PC-9 (cell line): ENCODE results near the gene OCA2. TPM values are rescaled to one million over a fixed set of nuclear protein-coding genes. Genes with fewer than 3 reads are reported as not detected.

Source experiments
- BruUV-seq: library from RNA; stranded (reverse); fragments of 400-500 nt; replicated peaks from 2 replicates; lab custom pipeline; 2021; lab: Mats Ljungman, UMichigan
- CTCF ChIA-PET: fragments of 300-600 bp; sonication (Branson Sonifier 250); formaldehyde crosslinking; loops from one replicate; lab custom pipeline; 2022; ENCODE audit warnings: antibody characterized with exemption; lab: Charles Lee
- POLR2A ChIA-PET: fragments of 300-600 bp; sonication (Branson Sonifier 250); formaldehyde crosslinking; loops from one replicate; lab custom pipeline; 2022; ENCODE audit warnings: antibody characterized with exemption; ENCODE audit not compliant: unreplicated experiment; lab: Charles Lee
- DNase-seq, 2 experiments: peaks; one replicate each; pipeline versions ENCODE4 v3.0.0 to v3.0.0-alpha.2; 2015 to 2022; ENCODE audit warnings: mixed read lengths in 1 of 2
- H2AFZ ChIP-seq: fragments of 200-600 bp; sonication (generic); 2 replicates; pipeline ENCODE4 v1.8.1; 2017; ENCODE audit warnings: antibody characterized with exemption
- H3F3A ChIP-seq: fragments of 200-600 bp; sonication (generic); 2 replicates; pipeline ENCODE4 v1.8.1; 2017; ENCODE audit warnings: antibody characterized with exemption, mild to moderate bottlenecking, low read depth; ENCODE audit not compliant: insufficient read depth
- H3K27ac ChIP-seq: fragments of 200-600 bp; sonication (generic); 2 replicates; pipeline ENCODE4 v1.6.1; 2016; ENCODE audit warnings: mixed run types
- H3K27me3 ChIP-seq: fragments of 200-600 bp; sonication (generic); 2 replicates; pipeline ENCODE4 v1.6.1; 2016; ENCODE audit warnings: low read depth, mixed run types; ENCODE audit not compliant: insufficient read depth
- H3K36me3 ChIP-seq: fragments of 200-600 bp; sonication (generic); 2 replicates; pipeline ENCODE4 v1.6.1; 2016; ENCODE audit warnings: low read depth, mixed run types
- H3K4me1 ChIP-seq: fragments of 200-600 bp; sonication (generic); replicated peaks from 2 replicates; pipeline ENCODE4 v1.6.1; 2016; ENCODE audit warnings: mixed run types; ENCODE audit not compliant: insufficient read depth
- H3K4me2 ChIP-seq: fragments of 200-600 bp; sonication (generic); 2 replicates; pipeline ENCODE4 v1.6.1; 2017; ENCODE audit warnings: mixed run types
- H3K4me3 ChIP-seq: fragments of 200-600 bp; sonication (generic); 2 replicates; pipeline ENCODE4 v1.6.1; 2016; ENCODE audit warnings: mixed run types
- H3K79me2 ChIP-seq: fragments of 200-600 bp; sonication (generic); 2 replicates; pipeline ENCODE4 v1.6.1; 2017; ENCODE audit warnings: low read depth, mixed run types
- H3K9me2 ChIP-seq: fragments of 200-600 bp; sonication (generic); 2 replicates; pipeline ENCODE4 v1.8.1; 2017; ENCODE audit warnings: mild to moderate bottlenecking; ENCODE audit not compliant: insufficient read depth
- H3K9me3 ChIP-seq: fragments of 200-600 bp; sonication (generic); 2 replicates; pipeline ENCODE4 v1.8.1; 2016; ENCODE audit warnings: low read depth; ENCODE audit not compliant: insufficient read depth
- H4K20me1 ChIP-seq: fragments of 200-600 bp; sonication (generic); 2 replicates; pipeline ENCODE4 v1.8.1; 2017; ENCODE audit not compliant: insufficient read depth
- CTCF ChIP-seq: fragments of 200-600 bp; sonication (generic); conservative IDR thresholded peaks from 2 replicates; pipeline ENCODE4 v1.6.1; 2017; ENCODE audit warnings: mixed run types, antibody characterized with exemption, mild to moderate bottlenecking, moderate library complexity
- EZH2 ChIP-seq: fragments of 200-600 bp; sonication (generic); IDR thresholded peaks from 2 replicates; pipeline ENCODE4 v1.8.0; 2017; ENCODE audit warnings: antibody characterized with exemption, low read depth
- intact Hi-C: fragments of 100-400 bp; cut with micrococcal nuclease; formaldehyde crosslinking; loops from one replicate; pipeline ENCODE4 v1.10.0; 2022; ENCODE audit not compliant: unreplicated experiment
- total RNA-seq: library from RNA; stranded (reverse); gene quantifications from 2 replicates; pipeline ENCODE4 v1.2.3, GENCODE V29; 2021

The OCA2 gene
- total RNA-seq, 1 experiment from 2014 or later = not detected

- Histone ChIP-seq H2AFZ (no peak overlapping the region), H3K4me2 (no peak overlapping the region), H3K36me3 (no peaks in the 10 kb centered on the region), H3F3A (no peaks in the 10 kb centered on the region), H3K4me1 (no peaks in the 10 kb centered on the region), H3K27ac (no peak overlapping the region), H3K9me2 (no peaks in the 10 kb centered on the region), H4K20me1 (no peaks in the 10 kb centered on the region), H3K4me3 (no peak overlapping the region), H3K79me2 (no peaks in the 10 kb centered on the region), H3K27me3 (peaks cover 14% of the 10 kb centered on the region), H3K9me3 (no peaks in the 10 kb centered on the region)
- no peak for DNase-seq
- BruUV-seq = no TSS peak
- CTCF ChIA-PET = no interaction called here
- intact Hi-C loops = no loop called here
- TF ChIP-seq EZH2 (no peak), CTCF (no peak)
- POLR2A ChIA-PET = no interaction called here
Measured at GRCh38 chr15:27821273-27821672, 277.8 kb downstream of the OCA2 start.

GRCh38 chr15:27820722-27821121, 278.4 kb downstream of the OCA2 start:
- Histone ChIP-seq H4K20me1 (no peaks in the 10 kb centered on the region), H3K9me3 (no peaks in the 10 kb centered on the region), H2AFZ (no peak overlapping the region), H3K79me2 (no peaks in the 10 kb centered on the region), H3K4me3 (no peak overlapping the region), H3K36me3 (no peaks in the 10 kb centered on the region), H3K4me2 (no peak overlapping the region), H3K27me3 (peaks cover 13% of the 10 kb centered on the region), H3K27ac (no peak overlapping the region), H3K9me2 (no peaks in the 10 kb centered on the region), H3K4me1 (no peaks in the 10 kb centered on the region), H3F3A (no peaks in the 10 kb centered on the region)
- no TSS peak for BruUV-seq
- DNase-seq = no peak
- intact Hi-C loops = no loop called here
- POLR2A ChIA-PET = no interaction called here
- TF ChIP-seq EZH2 = no peak
- no peak for TF ChIP-seq CTCF
- CTCF ChIA-PET = no interaction called here

- no peaks in the 10 kb centered on the region for H3K9me2 ChIP-seq
- peaks cover 13% of the 10 kb centered on the region; the same call in 1 of the 2 replicates for H3K27me3 ChIP-seq
- H3K4me1 ChIP-seq = no peaks in the 10 kb centered on the region
- no peaks in the 10 kb centered on the region for H3K79me2 ChIP-seq
- no peak overlapping the region for H2AFZ ChIP-seq
- H3K36me3 ChIP-seq = no peaks in the 10 kb centered on the region
- no peak overlapping the region for H3K4me2 ChIP-seq
- ChIA-PET POLR2A (no interaction called here), CTCF (no interaction called here)
- intact Hi-C loops = no loop called here
- H4K20me1 ChIP-seq = no peaks in the 10 kb centered on the region
- no peak overlapping the region for H3K4me3 ChIP-seq
- no peaks in the 10 kb centered on the region for H3K9me3 ChIP-seq
- BruUV-seq = no TSS peak
- DNase-seq = no peak
- TF ChIP-seq CTCF = no peak
- no peak for TF ChIP-seq EZH2
- H3F3A ChIP-seq = no peaks in the 10 kb centered on the region
- no peak overlapping the region for H3K27ac ChIP-seq
Measured at GRCh38 chr15:27820232-27820631, 278.9 kb downstream of the OCA2 start.
